22Rv1 (cell line): ENCODE measurements around the gene ZNF33B.

ENCODE experiments used
- H3K27ac ChIP-seq: fragments of 450-650 bp; 2 replicates; pipeline ENCODE4 v1.5.1; 2017
- ZFX ChIP-seq: fragments of 450-650 bp; IDR thresholded peaks from 2 replicates; pipeline ENCODE4 v1.6.1; 2017; ENCODE audit warnings: antibody characterized with exemption, borderline replicate concordance
- TF ChIP-seq, protein P1 (sequence below): fragments of 450-650 bp; IDR thresholded peaks from 2 replicates; pipeline ENCODE4 v1.5.1; 2017; ENCODE audit warnings: mild to moderate bottlenecking

The ZNF33B gene

DNA sequence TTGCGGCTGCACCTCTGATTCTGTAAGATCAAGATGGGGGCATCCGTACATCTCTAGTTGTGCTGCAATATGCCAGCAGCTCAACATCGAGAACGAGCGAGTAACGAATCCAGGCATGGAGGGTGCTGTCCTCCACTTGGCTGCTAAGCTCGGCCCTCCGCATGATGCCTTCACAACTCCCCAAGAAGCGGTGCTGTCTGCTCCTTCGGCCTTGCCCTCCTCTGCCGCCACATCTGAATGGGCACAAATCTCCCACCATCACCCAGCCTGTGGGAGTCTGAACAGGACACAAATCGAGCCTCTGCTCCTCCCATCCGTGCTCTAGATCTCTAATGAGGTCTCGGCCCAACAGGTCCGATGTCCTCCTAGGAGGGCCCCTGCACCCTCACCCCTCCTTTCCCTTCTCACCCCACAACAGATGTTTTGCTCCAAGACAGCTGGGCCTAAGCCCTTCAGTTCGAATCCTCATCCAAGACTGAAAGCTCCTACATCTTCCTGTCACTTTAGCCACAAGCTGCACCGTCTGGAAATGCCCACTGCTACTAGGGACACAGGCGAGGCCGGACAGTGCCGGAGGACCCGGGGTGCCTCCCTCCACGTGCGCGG lies 86.7 kb downstream of the ZNF33B start:
- TF ChIP-seq, protein P1, sequence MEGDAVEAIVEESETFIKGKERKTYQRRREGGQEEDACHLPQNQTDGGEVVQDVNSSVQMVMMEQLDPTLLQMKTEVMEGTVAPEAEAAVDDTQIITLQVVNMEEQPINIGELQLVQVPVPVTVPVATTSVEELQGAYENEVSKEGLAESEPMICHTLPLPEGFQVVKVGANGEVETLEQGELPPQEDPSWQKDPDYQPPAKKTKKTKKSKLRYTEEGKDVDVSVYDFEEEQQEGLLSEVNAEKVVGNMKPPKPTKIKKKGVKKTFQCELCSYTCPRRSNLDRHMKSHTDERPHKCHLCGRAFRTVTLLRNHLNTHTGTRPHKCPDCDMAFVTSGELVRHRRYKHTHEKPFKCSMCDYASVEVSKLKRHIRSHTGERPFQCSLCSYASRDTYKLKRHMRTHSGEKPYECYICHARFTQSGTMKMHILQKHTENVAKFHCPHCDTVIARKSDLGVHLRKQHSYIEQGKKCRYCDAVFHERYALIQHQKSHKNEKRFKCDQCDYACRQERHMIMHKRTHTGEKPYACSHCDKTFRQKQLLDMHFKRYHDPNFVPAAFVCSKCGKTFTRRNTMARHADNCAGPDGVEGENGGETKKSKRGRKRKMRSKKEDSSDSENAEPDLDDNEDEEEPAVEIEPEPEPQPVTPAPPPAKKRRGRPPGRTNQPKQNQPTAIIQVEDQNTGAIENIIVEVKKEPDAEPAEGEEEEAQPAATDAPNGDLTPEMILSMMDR, result no peak
- no peak for TF ChIP-seq ZFX
- H3K27ac ChIP-seq, result no peak overlapping the region

DNA sequence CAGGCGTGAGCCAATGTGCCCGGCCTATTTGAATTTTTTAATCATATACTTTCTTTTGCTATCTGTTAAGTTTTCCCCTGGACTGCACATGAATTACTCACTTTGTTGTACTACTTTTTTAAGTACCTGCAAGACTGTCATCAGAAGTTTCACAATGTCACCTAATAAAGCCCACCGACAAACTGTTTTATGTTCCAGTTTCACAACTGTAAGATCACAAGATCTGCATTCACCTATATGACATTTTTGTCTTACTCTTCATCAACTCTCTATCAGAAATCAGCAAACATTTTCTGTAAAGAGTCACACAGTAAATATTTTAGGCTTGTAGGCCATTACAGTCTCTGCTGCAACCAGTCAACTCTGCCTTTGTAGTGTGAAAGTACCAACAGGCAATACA lies 88.5 kb downstream of the ZNF33B start:
- TF ChIP-seq, protein P1, result no peak
- TF ChIP-seq ZFX, result no peak
- H3K27ac ChIP-seq, result no peak overlapping the region

DNA sequence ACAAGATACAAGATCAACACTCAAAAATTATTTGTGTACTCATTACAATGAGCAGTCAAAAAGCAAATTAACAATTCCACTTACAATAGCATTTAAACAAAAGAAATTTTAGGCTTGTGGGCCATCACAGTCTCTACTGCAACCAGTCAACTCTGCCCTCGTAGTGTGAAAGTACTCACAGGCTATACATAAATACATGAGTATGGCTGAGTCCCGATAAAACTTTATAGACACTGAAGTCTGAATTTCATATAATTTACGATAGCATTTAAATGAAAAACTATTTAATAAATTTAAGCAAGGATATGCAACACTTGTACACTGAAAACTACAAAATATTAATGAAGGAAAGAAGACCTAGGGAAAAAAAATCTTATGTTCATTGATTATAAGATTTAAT lies 90.1 kb downstream of the ZNF33B start:
- TF ChIP-seq ZFX, result no peak
- TF ChIP-seq, protein P1, result no peak
- H3K27ac ChIP-seq, result no peak overlapping the region

GRCh38 chr10:42544945-42545344 lies 93.4 kb downstream of the ZNF33B start:
- TF ChIP-seq, protein P1, result no peak
- no peak for TF ChIP-seq ZFX
- H3K27ac ChIP-seq, result no peak overlapping the region

DNA sequence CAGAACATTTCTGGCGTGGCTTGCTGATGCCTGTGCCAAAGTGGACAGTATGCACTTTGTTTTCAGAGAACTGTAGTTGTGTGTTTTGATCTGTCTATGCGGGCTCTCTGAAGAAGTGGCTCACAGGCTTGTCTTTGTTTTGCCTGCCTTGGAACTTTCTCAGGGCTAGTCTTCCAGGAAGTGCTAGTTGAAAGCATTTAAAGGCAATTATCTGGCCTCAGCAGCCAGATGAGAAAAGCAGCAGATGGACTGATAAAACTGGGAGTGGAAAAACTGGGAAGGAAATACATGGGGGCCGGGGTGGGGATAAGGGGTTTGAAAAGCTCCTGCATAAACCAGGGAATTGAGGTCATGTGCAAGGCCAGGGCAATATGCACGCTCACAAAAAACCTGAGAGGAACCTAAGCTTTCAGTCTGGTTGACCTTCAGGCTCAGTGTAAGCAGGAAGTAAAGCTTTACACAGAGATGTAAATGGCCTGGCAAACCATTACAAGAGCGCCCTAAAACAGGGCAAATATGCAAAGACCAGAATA lies 94.5 kb downstream of the ZNF33B start:
- TF ChIP-seq, protein P1, result no peak
- TF ChIP-seq ZFX, result no peak
- no peak overlapping the region for H3K27ac ChIP-seq
